ENCODE results near the gene PGRMC2.
A peak's percentile ranks its signal among the peaks of the same experiment; 100 is the strongest.

Gene PGRMC2

GRCh38 chr4:128287141-128287870 lies at the start of gene PGRMC2:
Gene PGRMC2, minus strand, starts transcription at chr4:128287813. Its CDS starts 23 bp downstream, at chr4:128287790.
- DNase-seq (ENCODE audit: low read depth in 2 of 2), result peak; percentile 5 to 24

- no peak for DNase-seq (ENCODE audit: low read depth in 2 of 2)
These were observed 47.9 kb upstream of the PGRMC2 start for GRCh38 chr4:128335541-128335940.

GRCh38 chr4:128334256-128334655 lies 46.6 kb upstream of the PGRMC2 start:
- no peak for DNase-seq (ENCODE audit: low read depth in 2 of 2)

- no peak for DNase-seq (ENCODE audit: low read depth in 2 of 2)
These were observed 45.9 kb upstream of the PGRMC2 start for GRCh38 chr4:128333309-128334018.

GRCh38 chr4:128332081-128332480 lies 44.5 kb upstream of the PGRMC2 start:
- DNase-seq (ENCODE audit: low read depth in 2 of 2), result no peak

- no peak for DNase-seq (ENCODE audit: low read depth in 2 of 2)
These were observed 42.0 kb upstream of the PGRMC2 start for GRCh38 chr4:128329638-128330037.

- DNase-seq (ENCODE audit: low read depth in 2 of 2), result no peak
These were observed 40.5 kb upstream of the PGRMC2 start for GRCh38 chr4:128328106-128328505.

- DNase-seq (ENCODE audit: low read depth in 2 of 2), result no peak
These were observed 35.8 kb upstream of the PGRMC2 start for GRCh38 chr4:128323401-128323800.

- no peak for DNase-seq (ENCODE audit: low read depth in 2 of 2)
These were observed 35.4 kb upstream of the PGRMC2 start for GRCh38 chr4:128322986-128323385.

- DNase-seq (ENCODE audit: low read depth in 2 of 2), result no peak
These were observed 34.7 kb upstream of the PGRMC2 start for GRCh38 chr4:128322311-128322710.

GRCh38 chr4:128320656-128321055 lies 33.0 kb upstream of the PGRMC2 start:
- DNase-seq (ENCODE audit: low read depth in 2 of 2), result no peak

- DNase-seq (ENCODE audit: low read depth in 2 of 2), result no peak
These were observed 28.3 kb upstream of the PGRMC2 start for GRCh38 chr4:128315756-128316520.

GRCh38 chr4:128311659-128312403 lies 24.2 kb upstream of the PGRMC2 start:
- no peak for DNase-seq (ENCODE audit: low read depth in 2 of 2)

GRCh38 chr4:128310266-128310697 lies 22.7 kb upstream of the PGRMC2 start:
- no peak for DNase-seq (ENCODE audit: low read depth in 2 of 2)

GRCh38 chr4:128309585-128309984 lies 22.0 kb upstream of the PGRMC2 start:
- no peak for DNase-seq (ENCODE audit: low read depth in 2 of 2)

GRCh38 chr4:128308986-128309385 lies 21.4 kb upstream of the PGRMC2 start:
- no peak for DNase-seq (ENCODE audit: low read depth in 2 of 2)

GRCh38 chr4:128307123-128307571 lies 19.5 kb upstream of the PGRMC2 start:
- DNase-seq (ENCODE audit: low read depth in 2 of 2), result no peak

- no peak for DNase-seq (ENCODE audit: low read depth in 2 of 2)
These were observed 18.3 kb upstream of the PGRMC2 start for GRCh38 chr4:128305942-128306341.

GRCh38 chr4:128303986-128304385 lies 16.4 kb upstream of the PGRMC2 start:
- DNase-seq (ENCODE audit: low read depth in 2 of 2), result no peak

- no peak for DNase-seq (ENCODE audit: low read depth in 2 of 2)
These were observed 15.8 kb upstream of the PGRMC2 start for GRCh38 chr4:128303405-128303785.

GRCh38 chr4:128301979-128302378 lies 14.4 kb upstream of the PGRMC2 start:
- no peak for DNase-seq (ENCODE audit: low read depth in 2 of 2)

- DNase-seq (ENCODE audit: low read depth in 2 of 2), result no peak
These were observed 12.2 kb upstream of the PGRMC2 start for GRCh38 chr4:128299848-128300247.

Data from stimulated activated CD4-positive, alpha-beta T cell treated with anti-CD3 and anti-CD28 coated beads, Interleukin-4, amount 100 ng/mL, for 48 hours (primary cell).